ENCODE results near the gene CEP72.

CEP72 gene

DNA sequence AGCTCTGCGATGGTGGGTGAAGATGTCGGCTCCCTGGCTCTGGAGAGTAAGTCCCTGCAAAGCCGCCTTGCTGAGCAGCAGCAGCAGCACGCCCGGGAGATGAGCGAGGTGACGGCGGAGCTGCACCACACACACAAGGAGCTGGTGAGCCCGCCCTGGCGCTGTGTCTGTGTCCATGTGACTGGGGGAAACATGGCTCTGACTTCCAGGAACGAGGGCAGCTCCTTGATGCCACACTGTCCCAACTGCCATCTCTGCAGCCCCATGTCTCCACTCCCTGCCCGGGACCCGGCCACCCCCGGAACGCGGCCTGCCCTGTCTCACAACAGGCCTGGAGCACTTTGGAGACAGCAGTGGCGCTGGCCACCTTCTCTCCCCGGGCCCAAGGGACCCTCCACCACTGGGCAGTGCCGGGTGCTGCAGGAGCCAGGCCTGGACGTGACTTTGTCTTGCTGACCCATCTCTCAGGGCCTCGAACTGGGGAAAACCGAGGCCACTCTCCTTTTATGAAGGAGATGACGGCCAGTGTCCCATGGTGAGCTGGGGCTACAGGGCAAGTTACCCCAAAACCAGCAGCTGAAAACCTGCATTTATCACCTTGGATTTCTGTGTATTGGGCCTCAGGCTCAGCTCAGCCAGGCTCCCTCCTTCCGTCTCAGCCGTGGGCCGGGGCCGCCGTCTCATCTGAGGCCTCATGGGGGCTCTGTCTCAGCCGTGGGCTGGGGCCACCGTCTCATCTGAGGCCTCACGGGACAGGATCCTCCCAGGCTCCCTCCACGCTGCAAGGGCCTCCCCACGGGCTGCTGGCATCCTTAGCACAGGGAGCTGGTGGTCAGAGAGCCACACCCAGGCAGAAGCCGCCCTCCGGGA, 28.6 kb downstream of the CEP72 start:
- DNase-seq = no peak

DNA sequence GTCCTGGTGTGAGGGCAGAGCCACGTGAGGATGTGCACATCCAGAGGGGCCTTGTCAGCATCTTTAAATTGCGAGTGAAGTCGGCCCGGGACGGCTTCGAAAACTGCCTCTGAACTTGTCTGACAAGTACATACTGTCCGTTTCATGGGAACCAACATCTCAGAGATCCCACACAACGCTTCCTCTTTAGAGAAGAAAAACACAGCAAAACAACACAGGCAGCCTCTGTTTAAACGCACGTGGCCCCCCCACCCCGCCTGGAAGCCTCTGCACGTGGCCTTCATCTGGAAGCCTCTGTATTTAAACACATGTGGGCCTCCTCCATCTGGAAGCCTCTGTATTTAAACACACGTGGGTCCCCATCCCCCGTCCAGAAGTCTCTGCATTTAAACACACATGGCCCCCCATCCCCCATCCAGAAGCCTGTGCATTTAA, 29.2 kb downstream of the CEP72 start:
- DNase-seq = no peak

DNA sequence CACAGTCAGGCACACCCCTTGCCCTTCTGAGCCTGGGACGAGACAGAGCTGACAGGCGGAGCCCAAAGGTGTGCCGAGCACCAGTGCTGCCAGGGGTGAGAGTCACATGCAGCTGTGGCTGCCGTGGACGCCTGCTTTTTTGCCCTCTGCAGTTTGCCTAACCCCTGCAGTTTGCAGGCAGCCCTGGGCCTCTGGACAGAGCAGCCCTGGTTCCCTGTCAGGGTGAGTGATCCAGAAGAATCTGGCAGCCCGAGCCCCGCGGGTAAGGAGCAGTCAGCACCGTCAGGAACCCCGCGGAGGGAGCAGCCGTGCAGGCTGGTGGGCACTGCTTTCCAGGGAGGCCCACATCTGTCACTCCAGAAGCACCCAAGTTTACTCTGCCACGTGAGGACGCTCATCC, 30.3 kb downstream of the CEP72 start:
- no peak for DNase-seq

DNA sequence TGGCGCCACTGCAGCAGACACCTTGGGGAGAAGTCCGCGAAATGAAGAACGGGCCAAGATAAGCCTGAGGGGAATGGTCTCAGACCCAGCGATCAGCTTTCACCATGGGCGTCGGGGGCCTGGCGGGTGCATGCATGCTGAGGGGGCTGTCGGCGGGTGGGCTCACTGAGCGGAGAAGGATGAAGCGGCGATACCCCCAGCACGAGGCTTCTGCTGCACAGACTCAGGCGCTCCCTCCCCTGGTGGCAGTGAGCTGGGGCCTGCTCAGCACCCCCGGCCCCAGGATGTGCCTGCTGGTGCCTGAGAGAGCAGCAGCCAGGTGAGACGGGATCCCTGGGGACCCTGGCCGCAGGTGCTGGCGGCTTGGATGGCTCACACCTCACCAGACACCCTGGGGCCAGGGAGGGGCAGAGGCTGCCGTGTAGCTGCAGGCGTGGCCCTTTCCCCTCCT, 31.2 kb downstream of the CEP72 start:
- DNase-seq = no peak

DNA sequence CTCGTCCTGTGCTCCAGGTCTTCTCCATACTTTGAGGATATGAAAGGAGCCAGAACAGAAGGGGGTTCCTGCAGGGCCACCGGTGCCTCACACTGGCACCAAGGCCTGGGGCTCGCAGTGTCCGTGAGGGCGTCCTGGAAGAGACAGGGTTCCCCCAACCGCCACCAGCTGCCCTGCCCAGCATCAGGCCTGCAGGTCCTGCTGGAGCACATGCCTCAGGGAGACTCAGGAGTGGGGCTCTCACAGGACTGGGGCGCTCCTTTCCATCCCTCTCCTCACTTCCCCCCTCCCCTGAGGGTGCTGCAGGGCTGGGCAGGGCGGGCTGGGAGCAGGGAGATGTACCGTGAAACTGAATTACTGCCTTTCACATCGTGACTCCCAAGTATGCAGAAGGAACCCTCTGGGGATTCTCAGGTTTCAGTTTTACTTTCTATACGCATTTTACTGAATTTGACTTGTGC, 31.7 kb downstream of the CEP72 start:
- DNase-seq = no peak

DNA sequence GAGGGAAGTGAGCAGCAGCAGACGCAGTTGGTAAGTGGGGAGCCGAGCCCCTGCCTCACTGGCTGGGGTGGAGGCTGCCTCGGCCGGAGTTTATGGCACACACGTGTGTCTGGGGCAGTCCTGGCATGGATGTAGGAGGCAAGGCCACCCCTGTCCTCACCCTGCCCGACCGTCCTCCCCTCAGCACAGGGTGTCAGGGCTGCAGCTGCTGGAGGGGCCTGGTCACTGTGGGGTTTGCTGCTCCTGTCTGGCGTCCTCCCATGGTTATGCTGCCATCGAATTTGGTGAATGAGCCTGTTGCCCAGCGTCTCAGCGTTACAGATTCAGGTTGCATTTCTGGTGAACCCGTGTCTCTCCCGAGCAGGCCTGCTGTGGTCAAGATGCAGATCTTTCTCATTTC, 32.4 kb downstream of the CEP72 start:
- no peak for DNase-seq

DNA sequence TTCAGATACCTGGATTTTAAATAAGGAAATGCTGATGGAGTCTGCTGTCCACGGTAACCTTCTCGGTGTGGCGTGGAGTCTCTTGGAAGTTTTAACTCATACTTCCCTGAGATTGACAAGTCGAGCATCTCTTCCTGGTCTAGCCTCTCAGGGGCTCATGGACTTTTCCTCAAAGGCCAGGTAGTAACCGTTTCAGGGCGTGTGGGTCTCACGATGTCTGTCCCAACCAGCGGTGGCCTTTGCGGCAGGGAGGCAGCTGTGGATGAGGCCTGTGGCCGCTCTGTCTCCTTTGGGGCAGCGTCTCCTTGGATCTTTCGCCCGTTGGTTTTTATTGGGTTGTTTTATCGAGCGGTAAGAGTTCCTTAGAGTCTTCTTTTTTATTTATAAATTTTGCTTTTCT, 32.8 kb downstream of the CEP72 start:
- no peak for DNase-seq

DNA sequence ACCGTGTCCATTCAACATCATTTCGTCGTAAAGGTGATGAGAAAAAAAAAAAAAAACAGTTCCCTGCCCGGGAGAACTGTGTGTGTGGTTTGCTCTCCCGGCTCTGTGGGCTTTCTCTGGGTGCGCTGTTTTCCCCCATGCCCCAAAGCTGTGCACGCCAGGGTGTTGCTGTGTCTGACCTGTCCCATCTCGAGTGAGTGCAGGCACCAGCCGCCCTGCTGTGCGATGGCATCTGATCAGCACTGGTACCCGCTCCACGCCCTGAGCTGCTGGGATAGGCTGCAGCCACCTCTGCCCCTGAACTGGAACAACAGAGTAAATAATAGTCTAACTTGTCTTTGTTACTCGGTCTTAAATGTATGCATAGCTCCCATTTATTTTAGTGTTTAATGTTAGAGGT, 33.3 kb downstream of the CEP72 start:
- DNase-seq = no peak

DNA sequence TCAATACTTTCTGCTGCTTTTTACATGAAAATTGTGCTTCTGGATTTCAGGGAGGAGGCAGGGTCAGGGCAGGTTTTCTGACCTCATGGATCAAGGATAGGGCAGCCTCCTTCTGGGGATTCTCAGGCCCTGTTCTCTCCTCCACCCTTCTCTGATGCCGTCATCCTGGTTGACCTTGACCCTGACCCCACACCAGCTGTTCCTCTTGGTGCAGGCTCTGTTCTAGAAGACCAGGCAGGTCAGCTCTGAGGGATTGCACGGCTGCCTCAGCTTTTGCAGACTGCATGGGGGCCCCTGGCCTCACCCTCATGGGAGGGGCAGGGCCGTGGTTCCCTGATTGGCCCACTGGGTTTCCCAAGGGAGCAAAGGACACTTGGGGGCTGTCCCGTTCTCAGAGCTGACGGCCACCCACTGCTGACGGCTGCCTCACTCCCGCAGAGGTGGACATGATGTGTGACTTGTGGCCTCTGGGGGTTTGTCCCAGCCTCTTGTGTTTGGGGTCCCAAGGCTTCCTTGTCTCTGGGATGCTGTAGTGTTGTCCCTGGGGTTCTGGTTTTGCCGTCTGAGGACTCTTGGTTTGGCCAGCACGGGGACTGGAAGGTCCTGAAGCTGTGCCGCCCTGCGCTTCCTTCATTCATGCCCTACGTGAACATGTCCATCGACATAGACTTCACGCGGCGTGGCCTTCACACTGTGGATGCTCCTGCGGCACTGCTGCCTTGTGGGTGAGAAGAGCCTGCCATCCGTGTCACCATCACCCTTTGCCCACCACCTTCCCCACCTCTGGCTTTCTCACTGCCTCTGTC, 34.5 kb downstream of the CEP72 start:
- DNase-seq = no peak

DNA sequence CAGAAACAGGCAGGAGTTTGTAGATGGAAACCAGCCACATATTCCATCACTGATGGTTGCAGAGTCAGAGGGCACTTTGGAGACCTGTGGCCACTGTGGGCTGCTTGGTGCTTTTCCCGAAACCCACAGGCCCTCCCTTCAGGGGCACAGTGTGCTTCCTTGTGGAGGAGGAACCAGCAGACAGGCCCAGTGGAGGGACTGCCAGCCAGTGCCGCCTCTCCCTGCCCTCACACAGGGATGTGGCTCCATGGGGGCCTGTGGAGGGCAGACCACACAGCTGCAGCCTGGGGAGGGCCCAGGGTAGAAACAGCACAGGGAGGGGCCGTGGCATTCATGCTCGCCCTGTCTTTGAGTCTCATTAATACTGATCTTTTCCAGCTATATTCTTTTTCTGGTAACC, 35.2 kb downstream of the CEP72 start:
- no peak for DNase-seq

DNA sequence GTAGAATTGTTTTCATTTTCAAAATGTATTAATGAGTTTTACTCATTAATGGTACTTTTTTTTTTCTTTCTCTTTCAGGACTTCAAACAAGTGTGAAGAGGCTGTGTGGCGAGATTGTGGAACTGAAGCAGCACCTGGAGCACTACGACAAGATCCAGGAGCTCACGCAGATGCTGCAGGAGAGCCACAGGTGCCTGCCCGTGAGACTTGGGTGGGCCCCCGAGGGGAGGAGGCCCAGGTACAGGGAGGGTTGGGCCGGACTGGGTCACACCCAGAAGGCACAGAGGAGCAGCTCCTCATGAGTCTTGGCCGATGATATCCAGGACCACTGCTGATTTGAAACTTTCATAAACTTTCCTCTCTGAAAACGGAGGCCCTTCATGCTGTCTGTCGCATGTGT, 35.6 kb downstream of the CEP72 start:
- no peak for DNase-seq

DNA sequence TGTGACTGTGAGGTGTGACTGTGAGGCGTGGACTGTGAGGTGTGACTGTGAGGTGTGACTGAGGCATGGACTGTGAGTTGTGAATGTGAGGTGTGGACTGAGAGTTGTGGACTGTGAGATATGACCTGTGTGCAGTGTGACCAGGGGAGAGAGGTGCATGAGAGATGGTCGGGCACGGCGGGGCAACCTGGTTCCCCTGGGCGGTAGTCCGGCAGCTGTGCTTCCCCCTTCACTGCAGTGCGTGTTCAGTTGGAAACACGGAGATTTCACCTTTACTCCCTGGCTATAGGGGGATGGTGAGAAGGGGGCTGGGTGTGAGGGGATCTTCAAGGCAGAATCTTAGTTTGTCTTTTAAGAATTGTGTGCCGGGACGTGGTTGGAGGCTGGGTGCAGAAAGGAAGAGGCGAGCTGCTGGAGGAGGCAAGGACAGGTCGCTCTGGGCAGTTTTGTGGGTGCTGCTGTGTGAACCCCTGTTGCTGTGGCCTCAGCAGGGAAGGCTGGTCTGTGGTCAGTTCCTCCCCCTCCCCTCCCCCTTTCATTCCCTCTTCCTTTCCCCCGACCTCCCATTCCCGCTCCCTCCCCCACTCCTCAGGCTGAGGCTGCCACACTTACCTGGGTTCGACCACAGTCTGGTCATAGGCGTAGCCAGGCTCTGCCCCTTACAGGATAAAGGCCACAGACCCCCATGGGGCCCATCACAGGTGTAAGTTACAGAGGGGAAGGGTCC, 39.3 kb downstream of the CEP72 start:
- DNase-seq = no peak

DNA sequence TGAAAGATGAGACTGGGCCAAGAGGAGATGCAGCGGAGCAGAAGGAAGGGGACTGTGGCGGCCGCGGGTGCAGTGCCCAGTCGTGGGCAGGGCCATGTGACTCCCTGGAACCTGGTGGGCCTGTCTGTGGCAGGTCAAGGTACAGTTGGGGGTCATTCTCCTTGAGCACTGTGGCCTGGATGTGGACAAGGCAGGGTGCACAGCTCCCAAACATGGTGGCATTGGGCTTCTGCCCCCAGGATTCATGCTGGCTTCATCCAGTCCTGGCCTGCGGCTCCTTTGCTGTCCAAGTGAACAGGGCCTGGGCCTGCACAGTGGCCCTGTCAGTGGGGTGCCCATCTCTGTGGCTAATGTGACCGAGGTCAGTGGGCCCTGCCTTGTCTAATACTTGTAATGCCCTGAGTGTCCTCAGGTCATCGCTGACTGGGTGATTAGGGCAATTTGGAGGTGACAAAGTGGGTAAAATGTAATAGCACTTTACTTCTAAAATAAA, 39.9 kb downstream of the CEP72 start:
- DNase-seq = no peak

DNA sequence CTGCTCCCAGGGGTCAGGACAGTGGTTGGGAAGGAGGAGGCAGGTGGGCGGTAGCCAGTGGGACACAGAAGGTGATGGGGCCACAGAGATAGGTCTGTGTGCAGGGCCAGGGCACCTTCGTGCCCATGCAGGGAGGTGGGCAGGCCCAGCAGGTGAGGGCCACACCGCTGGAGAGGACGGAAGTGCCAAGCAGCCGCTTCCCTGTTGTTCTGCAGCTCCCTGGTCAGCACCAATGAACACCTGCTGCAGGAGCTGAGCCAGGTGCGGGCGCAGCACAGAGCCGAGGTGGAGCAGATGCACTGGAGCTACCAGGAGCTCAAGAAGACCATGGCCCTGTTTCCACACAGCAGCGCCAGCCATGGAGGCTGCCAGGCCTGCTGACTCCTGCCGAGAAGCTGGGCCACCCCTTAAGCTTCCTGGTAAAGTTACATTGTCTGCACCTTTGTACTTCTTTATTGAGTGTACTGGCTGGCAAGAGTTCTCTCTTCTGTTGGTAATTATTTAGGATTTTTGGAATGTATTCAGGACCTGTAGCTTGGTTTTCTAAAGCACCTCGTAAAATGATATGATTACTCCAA, 40.7 kb downstream of the CEP72 start:
- DNase-seq = no peak

DNA sequence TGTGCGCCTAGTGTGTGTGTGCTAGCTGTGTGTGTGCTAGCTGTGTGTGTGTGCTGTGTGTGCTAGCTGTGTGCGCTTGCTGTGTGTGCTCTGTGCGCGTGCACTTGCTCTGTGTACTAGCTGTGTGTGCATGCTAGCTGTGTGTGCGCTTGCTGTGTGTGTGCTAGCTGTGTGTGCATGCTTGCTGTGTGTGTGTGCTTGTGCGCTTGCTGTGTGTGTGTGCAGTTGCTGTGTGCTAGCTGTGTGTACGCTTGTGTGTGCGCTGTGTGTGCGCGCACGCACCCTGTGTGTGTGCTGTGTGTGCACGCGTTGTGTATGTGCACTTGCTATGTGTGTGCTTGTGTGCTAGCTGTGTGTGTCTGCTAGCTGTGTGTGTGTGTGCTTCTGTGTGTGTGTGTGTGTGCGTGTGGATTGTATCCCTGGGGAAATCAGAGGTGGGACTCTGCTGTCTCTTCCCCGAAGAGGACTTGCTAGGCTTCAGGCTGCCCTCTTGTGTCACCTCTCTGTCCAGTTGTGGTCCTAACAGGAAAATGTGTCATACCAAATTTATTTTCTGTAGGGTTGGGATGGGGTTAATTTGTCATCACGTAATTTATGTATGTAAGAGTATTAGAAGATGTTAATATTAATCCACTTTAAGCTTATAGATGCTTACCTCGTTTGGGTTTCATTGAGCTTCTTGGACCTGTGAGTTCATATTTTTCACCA, 42.1 kb downstream of the CEP72 start:
- DNase-seq = no peak

DNA sequence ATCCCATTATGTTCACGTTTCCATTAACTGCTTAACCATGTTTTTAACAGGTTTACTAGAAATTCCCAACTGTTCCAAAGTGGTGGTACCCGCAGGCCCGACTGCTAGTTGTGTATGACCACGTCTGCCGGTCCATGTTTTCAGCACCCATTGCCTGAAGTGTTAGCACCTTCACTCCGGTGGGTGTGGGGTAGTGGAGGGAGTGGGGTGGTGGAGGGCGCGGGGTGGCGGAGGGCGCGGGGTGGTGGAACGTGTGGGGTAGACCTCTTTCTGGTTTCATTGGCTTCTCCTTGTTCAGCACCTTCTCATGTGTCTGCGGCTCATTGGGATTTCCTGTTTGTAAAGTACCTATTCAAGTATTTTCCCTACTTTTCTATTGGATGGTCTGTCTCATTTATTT, 43.3 kb downstream of the CEP72 start:
- no peak for DNase-seq

DNA sequence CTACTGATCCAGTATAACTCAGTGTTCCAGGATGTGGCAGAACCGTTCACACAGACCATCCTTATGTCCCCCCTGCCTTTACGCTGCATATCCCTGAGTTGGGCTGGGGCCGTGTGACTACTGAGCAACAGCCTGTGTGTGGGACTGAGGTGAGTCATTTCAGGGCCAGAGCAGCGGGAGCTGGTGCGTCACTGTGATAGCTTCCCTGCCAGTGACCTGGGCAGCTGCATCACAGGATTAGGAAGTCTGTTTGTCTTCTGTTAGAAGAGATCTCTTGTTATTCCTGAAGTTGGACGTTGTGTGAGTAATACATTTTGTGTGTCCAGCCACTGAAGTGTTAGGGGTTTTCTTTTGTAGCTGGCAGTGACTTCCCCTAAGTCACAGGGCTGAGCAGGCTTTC, 45.4 kb downstream of the CEP72 start:
- peak; percentile 58 for DNase-seq

DNA sequence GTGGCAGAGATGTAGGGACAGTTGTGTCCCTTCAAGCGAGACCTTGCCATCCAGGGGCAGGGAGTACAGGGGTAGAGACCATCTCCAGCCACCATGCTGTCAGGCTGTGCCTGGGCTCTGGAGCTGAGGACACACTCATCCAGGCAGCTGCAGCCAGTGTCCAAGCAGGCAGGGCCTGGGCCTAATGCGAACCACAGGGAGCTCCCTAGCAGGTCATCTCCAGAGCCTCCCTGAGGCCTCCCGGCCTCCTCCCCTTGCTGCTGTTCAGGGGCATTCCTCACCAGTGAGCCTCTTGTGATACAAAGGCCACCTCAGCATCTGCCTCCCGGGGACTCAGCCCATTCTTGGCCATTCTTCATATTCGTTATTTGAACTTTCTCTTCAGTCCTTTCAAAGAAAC, 46.0 kb downstream of the CEP72 start:
- DNase-seq = no peak

DNA sequence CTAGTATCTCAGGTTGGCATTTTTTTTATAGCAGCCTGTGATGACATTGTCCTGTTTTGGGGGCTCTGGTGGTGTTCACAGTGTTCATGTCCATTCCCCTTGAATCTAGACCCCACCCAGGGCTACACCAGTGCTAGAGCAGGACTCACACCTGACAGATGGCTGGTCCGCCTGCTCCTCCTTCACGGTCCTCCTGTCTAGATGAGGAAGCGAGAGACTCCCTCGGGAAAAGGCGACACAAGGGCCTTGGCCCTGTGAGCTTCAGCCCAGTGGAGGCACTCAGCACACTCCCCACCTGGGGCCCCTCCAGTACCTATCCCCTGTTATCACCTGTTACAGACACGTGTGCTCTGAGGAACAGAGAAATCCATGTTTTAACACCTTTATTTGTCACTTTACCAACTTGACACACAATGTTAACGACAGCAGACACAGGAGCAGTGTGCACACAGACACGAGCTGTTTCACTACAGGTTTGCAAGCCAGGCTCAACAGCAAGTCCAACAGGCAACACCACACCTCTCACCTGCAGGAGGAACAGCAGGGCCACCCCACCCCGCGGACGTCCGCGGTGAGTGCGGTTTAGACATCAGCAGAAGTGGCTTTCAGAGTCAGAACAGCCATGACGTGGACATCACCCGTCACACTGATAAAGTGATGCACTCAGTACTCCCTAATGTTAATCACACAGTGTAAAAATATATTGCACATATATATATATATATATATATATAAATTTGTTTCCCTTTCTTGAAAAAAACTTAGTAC, 47.5 kb downstream of the CEP72 start:
- no peak for DNase-seq

DNA sequence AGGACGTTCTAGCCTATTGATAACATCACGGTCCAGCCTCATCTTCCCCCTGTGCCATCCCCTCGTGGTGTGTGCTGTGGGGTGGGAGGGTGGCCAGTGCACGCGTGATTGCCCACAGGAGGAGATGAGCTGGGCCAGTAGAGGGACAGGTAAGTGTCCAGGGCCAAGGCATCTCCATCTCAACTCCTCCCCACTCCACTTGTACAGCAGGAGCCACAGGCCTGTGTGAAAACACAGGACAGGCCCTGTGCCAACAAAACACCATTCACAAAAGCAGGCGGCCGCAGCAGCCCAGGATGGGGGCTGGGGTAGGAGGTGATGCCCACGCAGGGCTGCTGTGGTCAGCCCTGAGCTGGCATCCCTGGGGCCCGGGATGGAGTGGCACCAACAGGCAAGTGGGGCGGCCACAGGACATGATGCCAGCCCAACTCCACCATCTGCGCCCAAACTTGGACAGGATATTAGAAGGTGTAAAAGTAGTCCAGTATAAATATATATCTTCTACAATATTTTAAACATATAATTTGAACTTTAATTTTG, 48.4 kb downstream of the CEP72 start:
- no peak for DNase-seq
